ENCODE results near the gene TAS2R46. TPM values are rescaled to one million over a fixed set of nuclear protein-coding genes. Genes with fewer than 3 reads are reported as not detected.
"Not testable (repeated sequence)": the region's sequence is repeated elsewhere in the genome, so short reads cannot be mapped to it uniquely, and the experiment has no call there.

Gene TAS2R46
- total RNA-seq (1 to 10 TPM; 1.0 to 1.4 TPM), polyA plus RNA-seq (ENCODE audit: insufficient read length in 6 of 6) (under 1 TPM in 4 of 6 donors, not detected in 2; 0.20 to 0.37 (median 0.31) TPM)
- long read RNA-seq, donor 1, partial matches to known transcripts: 0 of 1 reads
- long read RNA-seq, donor 1, other reads (novel, unspliced or antisense): 0 of 1 reads
- long read RNA-seq, donor 2: 0 reads
- long read RNA-seq, donor 3: 0 reads
- long read RNA-seq, donor 4: 0 reads
- long read RNA-seq, donor 5: 0 reads
- long read RNA-seq, donor 6: 0 reads
- long read RNA-seq, donor 7: 0 reads
- long read RNA-seq, donor 8: 0 reads
- long read RNA-seq, donor 9: 0 reads
- long read RNA-seq, donor 10: 0 reads
- long read RNA-seq, donor 11, partial matches to known transcripts: 0 of 1 reads
- long read RNA-seq, donor 11, other reads (novel, unspliced or antisense): 0 of 1 reads
- long read RNA-seq, donor 12: 0 reads

GRCh38 chr12:11062194-11062593 is at the start of gene TAS2R46:
Gene TAS2R46, minus strand, starts transcription at chr12:11062294. Its CDS starts 0 bp downstream, at chr12:11062294.
- H3K4me1 ChIP-seq; H3K9me3 ChIP-seq; H3K27me3 ChIP-seq; H3K27ac ChIP-seq; H3K36me3 ChIP-seq; intact Hi-C loops (cut with DNase I); ATAC-seq; DNase-seq; H3K4me3 ChIP-seq: not testable (repeated sequence)

- H3K27ac ChIP-seq; ATAC-seq; H3K4me3 ChIP-seq; H3K36me3 ChIP-seq; intact Hi-C loops (cut with DNase I); DNase-seq; H3K27me3 ChIP-seq; H3K4me1 ChIP-seq: not testable (repeated sequence)
- peaks cover 0 to 32% of the 10 kb centered on the region in 2 donors for H3K9me3 ChIP-seq
Observed at GRCh38 chr12:11111213-11111612, 49.1 kb upstream of the TAS2R46 start.

GRCh38 chr12:11108862-11109261 is 46.8 kb upstream of the TAS2R46 start:
- peaks cover 0 to 25% of the 10 kb centered on the region in 2 donors for H3K9me3 ChIP-seq
- no peak for ATAC-seq
- H3K27ac ChIP-seq: no peak overlapping the region
- no peak for DNase-seq
- no peak for TF ChIP-seq CTCF (IDR thresholded peaks at IDR 0.05)
- intact Hi-C loops (cut with DNase I): no loop called here
- H3K4me3 ChIP-seq: no peak overlapping the region
- no peaks in the 10 kb centered on the region for H3K36me3 ChIP-seq
- no peaks in the 10 kb centered on the region for H3K4me1 ChIP-seq
- H3K27me3 ChIP-seq: no peaks in the 10 kb centered on the region

- no peak overlapping the region for H3K4me3 ChIP-seq
- no peaks in the 10 kb centered on the region for H3K36me3 ChIP-seq
- ATAC-seq: no peak
- no peak for DNase-seq
- H3K9me3 ChIP-seq: peaks cover 0 to 23% of the 10 kb centered on the region in 2 donors
- intact Hi-C loops (cut with DNase I): no loop called here
- no peaks in the 10 kb centered on the region for H3K27me3 ChIP-seq
- no peak for TF ChIP-seq CTCF (IDR thresholded peaks at IDR 0.05)
- no peak overlapping the region for H3K27ac ChIP-seq
- no peaks in the 10 kb centered on the region for H3K4me1 ChIP-seq
Observed at GRCh38 chr12:11107719-11108118, 45.6 kb upstream of the TAS2R46 start.

- no peak for DNase-seq
- H3K36me3 ChIP-seq: no peaks in the 10 kb centered on the region
- no peak for ATAC-seq
Observed at GRCh38 chr12:11106288-11106687, 44.2 kb upstream of the TAS2R46 start.

More at GRCh38 chr12:11106288-11106687, 44.2 kb upstream of the TAS2R46 start:
- intact Hi-C loops (cut with DNase I): no loop called here
- peaks cover 0 to 13% of the 10 kb centered on the region in 2 donors for H3K9me3 ChIP-seq
- H3K27me3 ChIP-seq: no peaks in the 10 kb centered on the region
- no peaks in the 10 kb centered on the region for H3K4me1 ChIP-seq
- no peak overlapping the region for H3K27ac ChIP-seq
- TF ChIP-seq CTCF (IDR thresholded peaks at IDR 0.05): no peak
- no peak overlapping the region for H3K4me3 ChIP-seq
